GM19468 (cell line): ENCODE results near the gene KRTAP10-3.
"Not testable (repeated sequence)": the region's sequence is repeated elsewhere in the genome, so short reads cannot be mapped to it uniquely, and the experiment has no call there.

Experiments used
- ATAC-seq: cut with Tn5 transposase; IDR thresholded peaks from one replicate; pipeline ENCODE4 v1.9.1; 2021; ENCODE audit warnings: mild to moderate bottlenecking, moderate library complexity, moderate number of reproducible peaks; ENCODE audit not compliant: unreplicated experiment; ENCODE audit errors: extremely low read depth

The KRTAP10-3 gene

GRCh38 chr21:44550807-44551206 is 7.8 kb downstream of the KRTAP10-3 start:
- ATAC-seq, result no peak

- not testable (repeated sequence) for ATAC-seq
Measured at GRCh38 chr21:44550285-44550684, 8.3 kb downstream of the KRTAP10-3 start.

- no peak for ATAC-seq
Measured at GRCh38 chr21:44549525-44550211, 8.9 kb downstream of the KRTAP10-3 start.

GRCh38 chr21:44548922-44549321 is 9.7 kb downstream of the KRTAP10-3 start:
- no peak for ATAC-seq

DNA sequence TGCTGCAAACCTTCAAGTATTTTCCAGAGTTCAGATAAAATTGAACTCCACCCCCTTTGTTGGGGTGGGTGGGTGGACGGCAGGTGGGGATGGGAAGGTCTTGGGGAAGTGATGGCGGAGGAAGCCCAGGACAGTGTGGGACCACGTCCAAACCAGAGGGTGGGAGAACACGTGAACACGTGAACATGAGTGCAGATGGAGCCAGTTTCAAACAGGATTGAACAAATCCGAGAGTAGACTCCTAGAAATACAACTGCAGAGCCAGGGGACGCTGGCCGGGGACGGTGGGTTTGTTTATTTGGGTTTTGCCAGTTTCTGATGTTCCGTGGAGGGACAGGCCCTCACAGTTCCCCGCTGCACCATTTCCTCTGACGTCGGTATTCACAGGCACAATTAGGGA is 10.2 kb downstream of the KRTAP10-3 start:
- ATAC-seq, result no peak

DNA sequence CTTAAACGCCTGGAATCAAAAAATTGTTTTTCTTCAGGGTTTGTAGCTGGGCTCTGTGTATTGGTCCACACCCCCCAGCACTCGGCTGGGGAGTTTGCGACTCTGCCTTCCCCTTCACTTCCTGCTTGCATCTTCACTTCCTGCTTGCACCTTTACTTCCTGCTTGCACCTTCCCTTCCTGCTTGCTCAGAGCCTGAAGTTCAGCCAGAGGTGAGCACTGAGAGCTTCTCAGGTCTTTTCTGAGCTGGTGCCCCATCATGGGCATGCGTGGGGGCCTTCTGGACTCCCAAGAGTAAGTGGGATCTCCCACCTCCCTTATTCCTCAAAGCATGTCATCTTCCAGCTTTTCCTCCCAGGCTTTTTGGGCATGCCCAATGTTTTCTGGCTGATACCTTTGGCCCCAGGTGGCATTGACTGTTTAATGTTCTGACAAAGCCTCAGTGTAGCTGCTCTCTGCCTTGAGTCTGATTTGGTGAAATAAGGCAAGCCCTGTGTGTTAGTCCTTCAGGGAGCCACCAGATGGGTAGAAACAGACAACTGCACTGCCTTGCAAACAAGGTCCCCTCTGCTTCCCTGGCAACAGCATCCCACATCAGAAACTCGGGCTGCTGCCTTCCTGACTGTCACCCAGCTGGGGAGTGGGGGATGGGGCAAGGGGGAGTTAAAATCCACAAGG is 10.8 kb downstream of the KRTAP10-3 start:
- ATAC-seq, result no peak

- ATAC-seq, result no peak
Measured at GRCh38 chr21:44544566-44544965, 14.0 kb downstream of the KRTAP10-3 start.

DNA sequence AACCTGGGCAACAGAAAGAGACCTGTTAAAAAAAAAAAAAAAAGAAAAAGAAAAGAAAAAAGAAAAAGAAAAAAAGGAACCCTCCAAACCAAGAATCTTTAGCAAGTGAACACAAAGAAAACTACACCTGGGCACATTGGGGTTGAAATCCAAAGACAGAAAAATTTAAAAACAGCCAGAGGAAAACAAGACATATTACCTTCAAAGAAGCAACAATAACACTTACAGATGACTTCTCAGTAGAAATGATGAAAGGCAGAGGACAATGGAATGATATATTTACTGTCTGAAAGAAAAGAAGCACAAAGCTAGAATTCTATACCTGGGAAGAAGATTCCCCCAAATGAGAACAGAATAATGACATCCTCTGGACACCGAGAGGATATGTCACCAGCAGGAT is 15.9 kb downstream of the KRTAP10-3 start:
- no peak for ATAC-seq

DNA sequence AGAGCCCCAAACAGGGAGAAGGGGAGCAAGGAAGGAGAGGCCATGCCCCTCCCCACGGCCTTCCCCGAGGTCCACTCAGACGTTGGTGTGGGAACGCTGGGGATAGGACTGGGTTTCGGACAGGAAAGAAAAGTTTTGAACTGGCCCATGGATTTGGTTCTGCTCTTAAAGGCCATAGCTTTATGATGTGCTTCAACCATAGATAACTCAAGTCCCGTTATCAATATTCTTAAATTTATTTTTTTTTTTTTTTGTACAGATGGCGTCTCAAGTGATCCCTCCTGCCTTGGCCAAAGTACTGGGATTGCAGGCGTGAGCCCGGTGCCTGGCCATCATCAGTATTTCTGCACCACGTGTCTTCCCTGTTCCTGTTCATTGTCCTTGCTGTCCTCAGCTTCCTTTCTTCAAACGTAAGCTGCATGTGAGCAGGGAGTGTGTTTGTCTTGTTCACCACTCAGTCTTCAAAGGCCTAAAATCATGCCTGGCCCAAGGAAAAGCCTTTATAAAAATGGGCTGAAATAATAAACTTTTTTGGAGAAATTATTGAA is 17.8 kb downstream of the KRTAP10-3 start:
- no peak for ATAC-seq

DNA sequence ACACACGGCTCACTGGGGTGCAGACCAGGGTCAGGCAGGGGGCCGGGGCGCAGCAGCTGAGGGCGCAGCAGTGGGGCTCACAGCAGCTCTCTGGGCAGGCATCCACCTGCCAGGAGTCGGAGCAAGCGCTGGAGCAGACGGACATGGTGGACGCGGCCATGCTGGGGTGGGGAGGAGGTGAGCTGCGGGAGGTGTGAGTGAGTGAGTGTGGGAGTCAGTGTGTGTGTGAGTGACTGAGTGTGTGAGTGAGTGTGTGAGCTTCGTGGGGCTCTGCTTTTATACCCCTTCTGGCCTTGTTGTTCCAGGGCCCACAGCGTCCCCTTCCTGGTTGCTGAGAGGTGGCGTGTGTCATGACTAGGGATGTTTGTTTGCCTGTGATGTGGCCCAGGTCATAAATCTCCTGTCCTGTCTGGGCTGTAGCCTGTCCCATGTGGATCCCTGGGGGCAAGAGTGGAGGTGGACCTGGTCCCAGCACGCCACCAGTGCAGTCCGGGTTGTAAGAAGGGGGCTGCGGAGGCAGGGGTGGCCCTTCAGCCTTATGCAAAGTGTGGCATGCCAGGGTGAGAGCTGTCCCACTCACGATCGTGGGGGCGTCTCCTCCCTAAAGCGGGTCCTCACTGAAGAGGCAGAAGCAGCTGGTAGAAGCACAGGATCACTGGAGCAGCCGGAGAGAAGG is 18.5 kb downstream of the KRTAP10-3 start, which contains the start of gene KRTAP10-1:
Gene KRTAP10-1, minus strand, starts transcription at position 205 of the 676 bp plus-strand sequence. Its CDS starts 45 bp downstream, at position 160.
- no peak for ATAC-seq

DNA sequence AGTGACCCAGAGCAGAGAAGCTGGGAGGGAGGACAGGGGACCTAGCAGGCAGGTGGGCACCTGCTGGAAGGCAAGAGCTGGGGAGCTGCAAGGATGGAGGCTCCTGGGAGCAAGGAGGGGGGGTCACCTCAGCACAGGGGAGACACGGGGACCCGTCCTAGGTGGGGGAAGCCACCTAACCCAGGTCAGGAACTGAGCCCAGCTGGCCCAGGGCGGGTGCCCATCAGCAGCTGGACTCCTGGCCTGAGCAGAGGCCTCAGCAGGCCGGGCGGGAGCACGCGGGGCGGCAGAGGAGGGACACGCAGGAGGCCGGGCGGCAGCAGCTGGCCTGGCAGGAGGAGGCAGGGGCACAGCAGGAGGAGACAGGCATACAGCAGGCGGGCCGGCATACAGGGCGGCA is 19.5 kb downstream of the KRTAP10-3 start:
- no peak for ATAC-seq

- no peak for ATAC-seq
Measured at GRCh38 chr21:44537930-44538911, 20.4 kb downstream of the KRTAP10-3 start.

GRCh38 chr21:44535963-44536362 is 22.6 kb downstream of the KRTAP10-3 start:
- ATAC-seq, result no peak

DNA sequence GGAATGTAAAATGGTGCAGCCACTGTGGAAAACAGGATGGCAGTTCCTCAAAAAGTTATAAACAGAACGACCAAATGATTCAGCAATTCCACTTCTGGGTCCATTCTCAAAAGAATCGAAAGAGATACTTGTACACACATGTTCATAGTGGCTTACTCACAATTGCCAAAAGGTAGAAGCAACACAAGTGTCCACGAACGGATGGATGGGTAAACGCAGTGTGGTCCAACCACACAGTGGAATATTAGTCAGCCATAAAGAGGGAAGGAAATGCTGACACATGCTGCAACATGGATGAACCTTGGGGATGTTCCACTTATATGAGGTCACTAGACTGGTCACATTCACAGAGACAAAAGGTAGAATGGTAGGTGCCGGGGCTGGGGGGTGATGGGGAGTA is 23.9 kb downstream of the KRTAP10-3 start:
- no peak for ATAC-seq

DNA sequence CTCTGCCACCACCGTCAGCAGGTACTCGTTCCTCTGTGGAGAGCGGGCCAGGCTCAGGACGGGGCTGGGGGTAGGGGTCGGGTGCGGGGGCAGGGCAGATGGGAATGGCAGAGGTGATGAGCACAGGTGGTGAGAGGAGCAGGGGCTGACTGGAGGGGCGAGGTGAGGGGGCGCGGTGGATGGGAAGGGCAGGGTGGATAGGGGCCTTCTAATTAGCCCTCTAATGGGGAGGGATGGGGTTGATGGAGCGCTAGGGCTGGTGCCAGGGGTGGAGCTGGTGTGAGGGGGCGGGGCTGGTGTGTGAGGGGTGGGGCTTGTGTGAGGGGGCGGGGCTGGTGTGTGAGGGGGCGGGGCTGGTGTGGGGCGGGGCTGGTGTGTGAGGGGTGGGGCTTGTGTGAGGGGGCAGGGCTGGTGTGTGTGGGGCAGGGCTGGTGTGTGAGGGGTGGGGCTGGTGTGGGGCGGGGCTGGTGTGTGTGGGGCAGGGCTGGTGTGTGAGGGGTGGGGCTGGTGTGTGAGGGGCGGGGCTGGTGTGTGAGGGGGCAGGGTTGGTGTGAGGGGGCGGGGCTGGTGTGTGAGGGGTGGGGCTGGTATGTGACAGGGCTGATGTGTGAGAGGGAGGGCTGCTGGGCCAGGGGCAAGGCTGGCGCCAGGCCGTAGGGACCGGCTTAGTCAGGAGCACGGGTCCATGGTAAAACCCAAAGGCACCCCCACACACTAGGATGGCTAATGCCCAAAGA is 24.5 kb downstream of the KRTAP10-3 start:
- ATAC-seq, result no peak

DNA sequence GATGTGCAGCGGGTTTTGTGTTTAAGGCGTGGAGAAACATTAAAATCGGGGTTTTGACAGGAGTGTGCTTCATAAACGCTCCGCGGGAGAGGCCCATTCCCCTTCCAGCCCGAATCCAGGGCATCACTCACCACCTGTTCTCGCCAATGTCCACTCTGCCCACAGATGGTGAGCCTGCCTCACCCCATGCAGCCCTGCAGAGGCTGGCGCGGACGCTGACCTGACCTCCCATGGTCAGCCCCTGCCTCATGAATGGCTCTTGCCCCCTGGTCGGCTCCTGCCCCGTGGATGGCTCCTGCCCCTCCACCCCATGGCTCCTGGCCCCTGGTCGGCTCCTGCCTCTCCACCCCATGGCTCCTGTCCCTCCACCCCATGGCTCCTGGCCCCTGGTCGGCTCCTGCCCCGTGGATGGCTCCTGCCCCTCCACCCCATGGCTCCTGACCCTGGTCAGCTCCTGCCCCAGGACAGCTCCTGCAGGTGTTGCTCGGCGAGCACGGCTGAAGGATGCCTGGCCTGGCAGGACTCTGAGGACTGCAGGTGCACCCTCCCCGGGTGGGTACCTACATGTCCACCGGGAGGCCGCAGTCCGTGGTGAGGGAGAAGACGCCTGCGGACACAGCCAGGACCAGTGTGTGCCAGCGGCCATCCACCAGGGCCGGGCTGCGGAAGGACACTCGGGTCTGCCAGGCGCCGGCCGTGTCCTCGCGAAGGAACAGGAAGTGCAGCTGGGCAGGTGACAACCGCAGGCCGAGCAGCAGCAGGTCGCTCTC is 25.3 kb downstream of the KRTAP10-3 start:
- ATAC-seq, result no peak

GRCh38 chr21:44532712-44533111 is 25.9 kb downstream of the KRTAP10-3 start:
- no peak for ATAC-seq
